DND-41 (cell line): ENCODE data around the gene PHACTR3.

Source experiments
- ATAC-seq: fragments of 200-7000 bp; cut with Tn5 transposase; 3 replicates; pipeline ENCODE4 v1.9.1; 2021; ENCODE audit warnings: low read depth; ENCODE audit not compliant: insufficient read depth
- DNase-seq: peaks from one replicate; pipeline ENCODE4 v3.0.0-alpha.2; 2020
- H2AFZ ChIP-seq: 2 replicates; pipeline ENCODE4 v1.6.0; 2012; ENCODE audit warnings: low read depth, low read length
- H3K27ac ChIP-seq: 2 replicates; pipeline ENCODE4 v1.5.1; 2012; ENCODE audit warnings: low read length, inconsistent platforms
- H3K27me3 ChIP-seq: fragments of 200-600 bp; sonication (generic); 2 replicates; pipeline ENCODE4 v1.6.0; 2012; ENCODE audit warnings: low read length, mild to moderate bottlenecking, inconsistent platforms; ENCODE audit not compliant: insufficient read depth, poor library complexity
- H3K36me3 ChIP-seq: 2 replicates; pipeline ENCODE4 v1.5.1; 2012; ENCODE audit warnings: low read length, inconsistent platforms; ENCODE audit not compliant: insufficient read depth
- H3K4me1 ChIP-seq: 2 replicates; pipeline ENCODE4 v1.5.1; 2012; ENCODE audit warnings: mild to moderate bottlenecking, low read length; ENCODE audit not compliant: insufficient read depth
- H3K4me2 ChIP-seq: 2 replicates; pipeline ENCODE4 v1.6.0; 2012; ENCODE audit warnings: mild to moderate bottlenecking, moderate library complexity, low read length, inconsistent platforms; ENCODE audit not compliant: insufficient read depth
- H3K4me3 ChIP-seq, 2 experiments: fragments of 200-600 bp in 1 of 2; shearing (Covaris generic) in 1 of 2; 2 replicates each; pipeline ENCODE4 v1.5.1; 2012 to 2016; ENCODE audit warnings: inconsistent platforms in 2 of 2, low read length in 2 of 2, mild to moderate bottlenecking in 2 of 2, low read depth in 1 of 2, moderate library complexity in 1 of 2
- H3K79me2 ChIP-seq: 2 replicates; pipeline ENCODE4 v1.6.0; 2012; ENCODE audit warnings: low read length, inconsistent platforms; ENCODE audit not compliant: insufficient read depth
- H3K9ac ChIP-seq: 2 replicates; pipeline ENCODE4 v1.6.0; 2012; ENCODE audit warnings: low read depth, mild to moderate bottlenecking, inconsistent platforms, low read length, moderate library complexity
- H3K9me3 ChIP-seq: 2 replicates; pipeline ENCODE4 v1.5.1; 2012; ENCODE audit warnings: low read length, moderate library complexity, mild to moderate bottlenecking, inconsistent platforms; ENCODE audit not compliant: insufficient read depth, severe bottlenecking
- H4K20me1 ChIP-seq: 2 replicates; pipeline ENCODE4 v1.6.0; 2012; ENCODE audit warnings: low read length; ENCODE audit not compliant: insufficient read depth
- CTCF ChIP-seq: IDR thresholded peaks from 2 replicates; pipeline ENCODE4 v1.5.1; 2012; ENCODE audit warnings: borderline replicate concordance, low read length, moderate library complexity, mild to moderate bottlenecking; ENCODE audit not compliant: poor library complexity, severe bottlenecking; ENCODE audit errors: extremely low read depth
- EZH2 ChIP-seq: IDR thresholded peaks from 3 replicates; pipeline ENCODE4 v1.6.1; 2012; ENCODE audit warnings: borderline replicate concordance, low read depth, mild to moderate bottlenecking, moderate library complexity, low read length, inconsistent platforms; ENCODE audit not compliant: severe bottlenecking

PHACTR3 gene

DNA sequence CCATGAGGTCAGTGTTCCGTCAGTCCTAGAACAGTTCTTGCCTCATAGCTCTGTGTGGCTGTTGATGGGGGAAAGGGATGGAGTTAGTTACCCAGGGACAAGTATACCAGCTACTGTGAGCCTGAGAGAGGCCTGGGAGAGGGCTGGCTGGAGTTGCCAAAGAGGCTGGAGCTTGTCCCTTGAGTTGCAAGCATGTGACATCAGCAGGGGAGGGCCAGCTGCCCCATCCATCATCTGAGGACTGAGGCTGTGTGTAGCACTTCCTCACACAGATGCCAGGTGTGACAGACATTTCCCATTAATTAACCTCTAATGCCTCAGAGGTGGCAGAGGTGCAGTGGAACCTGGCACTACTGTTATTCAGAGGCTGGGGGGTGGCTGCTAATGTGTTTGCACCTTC lies 131.6 kb downstream of the PHACTR3 start:
- Histone ChIP-seq H4K20me1 (peaks cover 14% of the 10 kb centered on the region; the same call in 1 of the 2 replicates), H3K9me3 (no peaks in the 10 kb centered on the region), H3K27me3 (peaks cover 36% of the 10 kb centered on the region), H2AFZ (no peak overlapping the region), H3K4me3 (no peak overlapping the region), H3K79me2 (no peaks in the 10 kb centered on the region), H3K4me2 (no peak overlapping the region), H3K4me1 (no peaks in the 10 kb centered on the region), H3K36me3 (no peaks in the 10 kb centered on the region), H3K27ac (no peak overlapping the region), H3K9ac (no peak overlapping the region)
- ATAC-seq, result no peak
- no peak for DNase-seq
- TF ChIP-seq EZH2 (no peak), CTCF (no peak)

DNA sequence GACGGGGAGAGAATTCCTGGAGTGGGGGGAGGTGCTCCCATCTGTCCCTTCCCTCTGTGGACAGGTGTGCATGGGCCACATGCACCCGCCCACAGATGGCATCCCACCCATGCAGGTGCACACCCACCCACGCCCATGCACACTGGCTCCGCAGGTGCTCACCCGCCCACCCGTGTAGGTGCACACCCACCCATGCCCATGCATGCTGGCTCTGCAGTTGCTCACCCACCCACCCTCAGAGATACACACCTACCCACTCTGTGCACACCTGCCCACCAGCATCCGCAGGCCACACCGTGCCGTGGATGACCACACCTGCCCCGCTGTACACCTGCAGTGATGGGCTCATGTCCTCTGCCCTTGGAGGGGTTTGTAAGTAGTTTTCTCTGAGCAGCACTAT lies 132.0 kb downstream of the PHACTR3 start:
- no peaks in the 10 kb centered on the region for H3K36me3 ChIP-seq
- peaks cover 33% of the 10 kb centered on the region for H3K27me3 ChIP-seq
- no peaks in the 10 kb centered on the region for H3K79me2 ChIP-seq
- H3K9me3 ChIP-seq, result no peaks in the 10 kb centered on the region
- H3K9ac ChIP-seq, result no peak overlapping the region
- no peak for DNase-seq
- no peaks in the 10 kb centered on the region for H3K4me1 ChIP-seq
- no peak overlapping the region for H2AFZ ChIP-seq
- H3K27ac ChIP-seq, result no peak overlapping the region
- no peak for ATAC-seq
- H3K4me3 ChIP-seq, result no peak overlapping the region
- no peak for TF ChIP-seq CTCF
- no peak for TF ChIP-seq EZH2
- no peak overlapping the region for H3K4me2 ChIP-seq
- H4K20me1 ChIP-seq, result peaks cover 14% of the 10 kb centered on the region; the same call in 1 of the 2 replicates

DNA sequence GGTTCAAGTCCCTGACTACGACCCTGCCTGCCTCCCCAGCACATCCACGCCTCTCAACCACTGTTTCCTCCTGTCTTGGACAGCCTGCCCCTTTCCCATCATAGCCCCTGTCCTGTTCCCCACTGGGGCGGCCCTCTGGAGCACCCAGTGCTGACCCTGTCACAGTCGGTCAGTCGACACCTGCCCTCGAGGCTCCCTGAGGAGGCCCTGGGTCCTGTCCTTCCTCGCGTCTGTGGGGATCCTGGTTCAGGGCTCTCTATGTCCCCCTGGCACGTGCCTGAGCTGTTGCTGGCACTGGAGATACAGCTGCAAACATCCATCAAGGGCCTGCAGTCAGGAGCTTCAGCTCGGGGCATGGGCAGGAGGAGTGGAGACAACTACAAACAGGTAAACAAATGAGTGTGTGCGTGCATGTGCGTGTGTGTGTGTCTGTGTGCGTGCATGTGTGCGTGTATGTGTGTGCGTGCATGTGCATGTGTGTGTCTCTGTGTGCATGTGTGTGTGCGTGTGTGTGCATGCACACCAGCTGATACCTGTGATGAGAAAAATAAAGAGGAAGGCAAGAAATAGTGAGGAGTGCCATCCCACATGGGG lies 132.8 kb downstream of the PHACTR3 start:
- Histone ChIP-seq H3K27ac (no peak overlapping the region), H2AFZ (no peak overlapping the region), H3K4me3 (no peak overlapping the region), H3K79me2 (no peaks in the 10 kb centered on the region), H3K4me1 (no peaks in the 10 kb centered on the region), H3K9me3 (no peaks in the 10 kb centered on the region), H4K20me1 (peaks cover 14% of the 10 kb centered on the region; the same call in 1 of the 2 replicates), H3K27me3 (peaks cover 26% of the 10 kb centered on the region), H3K4me2 (no peak overlapping the region), H3K36me3 (no peaks in the 10 kb centered on the region), H3K9ac (no peak overlapping the region)
- TF ChIP-seq EZH2, result no peak
- no peak for TF ChIP-seq CTCF
- DNase-seq (no peak), ATAC-seq (no peak)

GRCh38 chr20:59737816-59738215 lies 133.5 kb downstream of the PHACTR3 start:
- Histone ChIP-seq H3K4me3 (no peak overlapping the region), H3K36me3 (no peaks in the 10 kb centered on the region), H3K9me3 (no peaks in the 10 kb centered on the region), H2AFZ (no peak overlapping the region), H3K4me1 (no peaks in the 10 kb centered on the region), H3K79me2 (no peaks in the 10 kb centered on the region), H4K20me1 (peaks cover 16% of the 10 kb centered on the region; the same call in 1 of the 2 replicates), H3K27ac (no peak overlapping the region), H3K4me2 (no peak overlapping the region), H3K9ac (no peak overlapping the region), H3K27me3 (peaks cover 21% of the 10 kb centered on the region)
- DNase-seq, result no peak
- no peak for ATAC-seq
- no peak for TF ChIP-seq EZH2
- no peak for TF ChIP-seq CTCF
